ENCODE measurements around the gene FIBP. TPM values are rescaled to one million over a fixed set of nuclear protein-coding genes. Genes with fewer than 3 reads are reported as not detected.

The FIBP gene
- total RNA-seq, 1 donor from 2014 or later = 115 TPM

DNA sequence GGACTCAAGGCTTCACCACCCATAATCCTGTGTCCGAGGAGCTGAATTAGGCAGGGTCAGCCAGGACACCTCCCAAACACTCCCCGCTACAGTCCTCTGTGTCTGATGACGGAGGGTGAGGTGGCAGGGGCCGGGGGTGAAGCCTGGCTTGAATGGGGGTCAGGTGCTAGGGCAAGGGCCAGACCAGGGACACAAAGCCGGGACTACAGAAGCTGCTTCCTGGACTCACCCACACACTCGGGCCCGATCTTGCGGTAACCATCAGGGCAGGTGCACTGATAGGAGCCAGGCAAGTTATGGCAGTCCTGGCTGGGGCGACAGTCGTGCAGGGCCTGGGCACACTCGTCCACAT lies 18.0 kb downstream of the FIBP start:
- Mint-ChIP-seq H3K27ac (ENCODE audit: unreplicated experiment) (peak overlapping the region; percentile 25), H3K36me3 (ENCODE audit: unreplicated experiment) (no peaks in the 10 kb centered on the region), H3K4me3 (ENCODE audit: unreplicated experiment) (no peak overlapping the region), H3K9me3 (ENCODE audit: unreplicated experiment) (peaks cover 9% of the 10 kb centered on the region), H3K27me3 (ENCODE audit: unreplicated experiment) (peaks cover 22% of the 10 kb centered on the region), H3K4me1 (ENCODE audit: low read depth, unreplicated experiment) (peaks cover 26% of the 10 kb centered on the region)
- TF ChIP-seq, protein P1, sequence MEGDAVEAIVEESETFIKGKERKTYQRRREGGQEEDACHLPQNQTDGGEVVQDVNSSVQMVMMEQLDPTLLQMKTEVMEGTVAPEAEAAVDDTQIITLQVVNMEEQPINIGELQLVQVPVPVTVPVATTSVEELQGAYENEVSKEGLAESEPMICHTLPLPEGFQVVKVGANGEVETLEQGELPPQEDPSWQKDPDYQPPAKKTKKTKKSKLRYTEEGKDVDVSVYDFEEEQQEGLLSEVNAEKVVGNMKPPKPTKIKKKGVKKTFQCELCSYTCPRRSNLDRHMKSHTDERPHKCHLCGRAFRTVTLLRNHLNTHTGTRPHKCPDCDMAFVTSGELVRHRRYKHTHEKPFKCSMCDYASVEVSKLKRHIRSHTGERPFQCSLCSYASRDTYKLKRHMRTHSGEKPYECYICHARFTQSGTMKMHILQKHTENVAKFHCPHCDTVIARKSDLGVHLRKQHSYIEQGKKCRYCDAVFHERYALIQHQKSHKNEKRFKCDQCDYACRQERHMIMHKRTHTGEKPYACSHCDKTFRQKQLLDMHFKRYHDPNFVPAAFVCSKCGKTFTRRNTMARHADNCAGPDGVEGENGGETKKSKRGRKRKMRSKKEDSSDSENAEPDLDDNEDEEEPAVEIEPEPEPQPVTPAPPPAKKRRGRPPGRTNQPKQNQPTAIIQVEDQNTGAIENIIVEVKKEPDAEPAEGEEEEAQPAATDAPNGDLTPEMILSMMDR (IDR thresholded peaks at IDR 0.05; ENCODE audit: partially characterized antibody, unreplicated experiment) = no peak
- DNase-seq = no peak

DNA sequence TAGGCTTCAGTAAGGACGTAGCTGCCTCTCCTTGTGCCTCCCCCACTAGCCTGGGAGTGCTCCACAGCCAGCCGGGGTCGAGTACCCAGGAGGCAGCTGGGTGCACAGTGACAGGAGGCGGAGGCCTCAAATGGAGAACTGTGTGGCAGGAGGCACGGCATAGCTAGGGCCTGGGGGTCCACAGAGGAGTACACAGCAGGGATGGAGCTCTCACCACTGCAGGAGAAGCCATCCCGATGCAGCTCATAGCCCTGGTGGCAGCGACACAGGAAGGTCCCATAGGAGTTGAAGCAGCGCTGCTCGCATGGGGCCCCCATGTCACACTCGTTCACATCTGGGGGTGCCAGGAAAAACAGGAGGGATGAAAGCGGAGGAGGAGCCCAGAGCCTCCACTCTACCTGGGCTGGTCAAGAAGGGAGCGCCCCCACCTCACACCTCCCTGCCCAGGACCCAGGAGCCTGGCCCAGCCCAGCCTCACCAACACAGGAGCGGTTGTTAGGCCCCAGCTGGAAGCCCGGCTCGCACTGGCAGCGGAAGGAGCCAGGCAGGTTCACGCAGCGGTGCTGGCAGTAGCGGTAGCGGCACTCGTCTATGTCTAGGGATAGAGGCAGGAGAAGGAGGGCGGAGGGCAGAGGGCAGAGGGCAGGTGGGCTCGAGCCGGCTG lies 18.5 kb downstream of the FIBP start:
- Mint-ChIP-seq H3K27me3 (ENCODE audit: unreplicated experiment) (peaks cover 25% of the 10 kb centered on the region), H3K36me3 (ENCODE audit: unreplicated experiment) (no peaks in the 10 kb centered on the region), H3K27ac (ENCODE audit: unreplicated experiment) (no peak overlapping the region), H3K4me1 (ENCODE audit: low read depth, unreplicated experiment) (peaks cover 26% of the 10 kb centered on the region), H3K9me3 (ENCODE audit: unreplicated experiment) (peaks cover 9% of the 10 kb centered on the region), H3K4me3 (ENCODE audit: unreplicated experiment) (peak overlapping the region; percentile 46)
- no peak for DNase-seq
- TF ChIP-seq, protein P1 (IDR thresholded peaks at IDR 0.05; ENCODE audit: partially characterized antibody, unreplicated experiment) = no peak

DNA sequence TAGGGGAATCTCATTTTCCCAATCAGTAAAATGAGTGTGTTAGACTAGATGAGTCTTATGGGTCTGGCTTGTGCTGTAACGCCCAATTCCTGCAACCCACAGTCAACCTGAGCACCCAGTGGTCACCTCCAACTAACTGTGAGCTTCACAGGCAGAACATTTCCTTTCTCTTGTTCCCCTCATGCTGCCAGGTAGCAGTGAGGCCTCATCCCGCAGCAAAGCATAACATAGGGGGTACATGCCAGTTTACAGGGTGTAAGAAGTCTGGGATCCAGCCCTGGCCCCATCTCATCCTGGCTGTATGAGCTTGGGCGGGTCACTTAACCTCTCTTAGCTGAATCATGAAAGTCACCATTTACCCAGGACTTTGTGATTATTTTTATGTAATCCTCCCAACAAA lies 19.4 kb downstream of the FIBP start:
- Mint-ChIP-seq H3K27me3 (ENCODE audit: unreplicated experiment) (peaks cover 25% of the 10 kb centered on the region), H3K36me3 (ENCODE audit: unreplicated experiment) (no peaks in the 10 kb centered on the region), H3K27ac (ENCODE audit: unreplicated experiment) (no peak overlapping the region), H3K4me3 (ENCODE audit: unreplicated experiment) (no peak overlapping the region), H3K9me3 (ENCODE audit: unreplicated experiment) (peaks cover 8% of the 10 kb centered on the region), H3K4me1 (ENCODE audit: low read depth, unreplicated experiment) (peaks cover 26% of the 10 kb centered on the region)
- TF ChIP-seq, protein P1 (IDR thresholded peaks at IDR 0.05; ENCODE audit: partially characterized antibody, unreplicated experiment) = no peak
- no peak for DNase-seq

DNA sequence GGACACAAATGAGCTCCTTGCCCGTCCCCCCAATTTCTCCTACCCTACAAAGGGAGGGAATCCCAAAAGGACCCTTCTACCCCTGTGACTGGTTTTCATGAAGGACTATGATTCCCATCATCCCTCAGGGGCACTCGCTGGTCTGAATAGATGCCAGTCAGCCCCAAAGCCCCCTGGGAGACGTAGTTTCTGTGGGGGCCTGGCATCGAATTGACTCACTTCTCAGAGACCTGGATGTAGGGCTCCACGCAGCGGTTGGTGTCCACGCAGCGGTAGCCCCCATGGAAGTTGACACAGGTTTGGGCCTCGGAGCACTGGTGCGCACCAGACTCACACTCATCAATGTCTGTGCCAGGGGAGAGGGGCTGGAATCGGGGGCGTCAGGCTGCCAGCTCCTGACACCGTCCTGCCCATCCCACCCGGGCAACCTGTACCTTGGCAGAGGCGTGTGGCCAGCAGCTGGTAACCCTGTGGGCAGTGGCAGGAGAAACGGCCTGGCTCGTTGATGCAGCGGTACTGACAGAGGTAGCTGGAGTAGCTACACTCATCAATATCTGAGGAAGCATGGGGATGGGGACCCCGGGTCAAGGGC lies 20.1 kb downstream of the FIBP start:
- H3K4me1 Mint-ChIP-seq (ENCODE audit: low read depth, unreplicated experiment) = peaks cover 26% of the 10 kb centered on the region
- peak overlapping the region; percentile 75 for H3K4me3 Mint-ChIP-seq (ENCODE audit: unreplicated experiment)
- no peak for DNase-seq
- peaks cover 8% of the 10 kb centered on the region for H3K9me3 Mint-ChIP-seq (ENCODE audit: unreplicated experiment)
- peak overlapping the region; percentile 62 for H3K27ac Mint-ChIP-seq (ENCODE audit: unreplicated experiment)
- peaks cover 24% of the 10 kb centered on the region for H3K27me3 Mint-ChIP-seq (ENCODE audit: unreplicated experiment)
- TF ChIP-seq, protein P1 (IDR thresholded peaks at IDR 0.05; ENCODE audit: partially characterized antibody, unreplicated experiment) = no peak
- no peaks in the 10 kb centered on the region for H3K36me3 Mint-ChIP-seq (ENCODE audit: unreplicated experiment)

Measured in glutamatergic neuron (in vitro differentiated cells).